Large intestine (tissue), 3 donors: ENCODE data around the gene GLTP. TPM values are rescaled to one million over a fixed set of nuclear protein-coding genes. Genes with fewer than 3 reads are reported as not detected.
A peak's percentile ranks its signal among the peaks of the same experiment; 100 is the strongest.

Experiments used
- DNase-seq, 2 donors: peaks; one replicate each; pipeline versions ENCODE4 v3.0.0 to v3.0.0-alpha.2; 2013
- H3K27ac ChIP-seq: one replicate; pipeline ENCODE4 v1.5.1; 2013; ENCODE audit warnings: low read length
- H3K27me3 ChIP-seq: 2 replicates; pipeline ENCODE4 v1.6.1; 2013; ENCODE audit warnings: low read length; ENCODE audit not compliant: control insufficient read depth, insufficient read depth
- H3K36me3 ChIP-seq: 2 replicates; pipeline ENCODE4 v1.6.1; 2013; ENCODE audit warnings: low read length; ENCODE audit not compliant: control insufficient read depth, insufficient read depth
- H3K4me1 ChIP-seq: one replicate; pipeline ENCODE4 v1.6.1; 2013; ENCODE audit warnings: low read length; ENCODE audit not compliant: control insufficient read depth, insufficient read depth
- H3K4me3 ChIP-seq: one replicate; pipeline ENCODE4 v1.5.1; 2013; ENCODE audit warnings: low read length
- H3K9me3 ChIP-seq: one replicate; pipeline ENCODE4 v1.6.1; 2013; ENCODE audit warnings: mild to moderate bottlenecking, low read depth, low read length, moderate library complexity; ENCODE audit not compliant: control insufficient read depth
- WGBS: methylation state at CpG from one replicate; pipeline ENCODE4 v1.1.5; 2013; ENCODE audit warnings: low lambda C conversion rate; ENCODE audit not compliant: insufficient coverage; 5-methylcytosine and 5-hydroxymethylcytosine counted together
- polyA plus RNA-seq: library from polyadenylated mRNA; unstranded; fragments of 120-200 nt; gene quantifications from one replicate; pipeline ENCODE4 v1.2.1, GENCODE V29; 2013

GLTP gene
- polyA plus RNA-seq, 1 donor: 24.3 TPM

DNA sequence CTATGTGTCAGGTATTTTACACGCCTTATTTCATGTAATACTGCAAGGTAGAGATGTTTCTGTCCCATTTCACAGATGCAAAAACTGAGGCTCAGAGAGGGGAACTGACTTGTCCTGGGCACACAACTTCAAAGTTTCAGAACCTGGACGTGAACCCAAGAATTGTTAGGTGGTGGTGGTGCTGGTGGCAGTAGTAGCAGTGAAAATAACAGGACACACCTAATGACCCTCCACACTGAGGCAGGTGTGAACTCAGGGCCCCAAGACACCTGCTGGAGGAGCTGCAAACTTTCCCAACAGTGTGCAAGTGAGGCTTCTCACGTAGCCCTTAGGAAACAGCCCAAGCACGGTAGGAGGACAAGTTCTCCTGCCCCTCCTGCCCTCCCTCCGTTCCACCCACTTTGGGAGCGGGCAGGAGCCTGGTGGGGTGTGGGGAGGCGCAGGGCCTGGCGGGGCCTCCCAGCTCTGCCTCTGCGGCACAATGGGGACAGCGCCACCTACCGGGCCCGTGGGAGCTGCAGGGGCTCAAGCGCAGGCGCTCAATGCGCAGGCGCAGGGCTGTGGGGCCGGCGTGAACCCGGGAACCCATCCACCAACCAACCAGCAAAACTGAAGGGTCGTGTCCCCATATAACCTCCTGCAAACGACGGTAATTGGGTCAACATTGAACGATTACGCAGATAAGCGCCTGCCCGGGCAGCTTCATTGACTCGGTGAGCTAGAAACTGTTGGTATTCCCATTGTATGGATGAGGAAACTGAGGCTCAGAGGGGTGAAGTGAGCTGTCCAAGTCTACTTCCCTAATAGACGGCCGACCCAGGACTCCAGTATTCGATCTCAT lies 35.1 kb downstream of the GLTP start:
- DNase-seq: peak; percentile 81 to 83
- Histone ChIP-seq H3K27ac (peak overlapping the region; percentile 16), H3K36me3 (no peaks in the 10 kb centered on the region), H3K27me3 (no peaks in the 10 kb centered on the region), H3K4me3 (peak overlapping the region; percentile 34), H3K9me3 (no peaks in the 10 kb centered on the region), H3K4me1 (peaks cover 7% of the 10 kb centered on the region)
- WGBS: no CpG with 5 or more reads among the region's 30 CpGs

DNA sequence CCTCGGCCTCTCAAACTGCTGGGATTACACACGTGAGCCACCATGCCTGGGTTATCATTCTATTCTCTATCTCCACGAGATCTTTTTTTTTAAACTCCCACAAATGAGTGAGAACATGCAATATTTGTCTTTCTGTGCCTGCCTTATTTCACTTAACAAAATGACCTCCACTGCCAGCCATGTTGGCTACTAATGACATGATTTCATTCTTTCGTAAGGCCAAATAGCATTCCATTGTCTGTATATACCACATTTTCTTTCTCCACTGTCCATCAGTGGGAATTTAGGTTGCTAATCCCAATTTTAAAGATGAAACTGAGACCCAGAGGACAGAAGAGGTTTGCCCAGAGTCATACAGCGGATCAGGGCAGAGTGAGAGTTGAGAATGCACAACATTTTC lies 36.2 kb downstream of the GLTP start:
- H3K4me3 ChIP-seq: no peak overlapping the region
- no CpG with 5 or more reads among the region's 5 CpGs for WGBS
- H3K27ac ChIP-seq: no peak overlapping the region

DNA sequence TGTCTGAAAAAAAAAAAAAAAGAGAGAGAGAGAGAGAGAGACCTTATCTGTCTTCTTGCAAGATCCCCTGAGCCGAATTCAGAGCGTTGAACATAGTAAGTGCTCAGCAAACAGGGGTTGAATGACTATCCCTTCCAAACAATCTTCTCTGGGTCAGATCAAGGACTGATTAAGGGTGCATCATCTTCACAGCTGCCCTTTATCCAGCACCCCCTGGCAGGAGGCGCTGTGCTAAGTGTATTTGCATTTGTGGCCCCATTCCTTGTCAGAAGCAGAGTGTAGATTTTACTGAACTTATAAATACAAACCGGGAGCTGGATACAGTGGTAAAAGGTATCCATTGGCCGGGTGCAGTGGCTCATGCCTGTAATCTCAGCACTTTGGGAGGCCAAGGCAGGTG lies 38.3 kb downstream of the GLTP start:
- WGBS: no CpG with 5 or more reads among the region's 5 CpGs
- DNase-seq: no peak
- Histone ChIP-seq H3K4me1 (peaks cover 7% of the 10 kb centered on the region), H3K36me3 (no peaks in the 10 kb centered on the region), H3K4me3 (no peak overlapping the region), H3K27me3 (no peaks in the 10 kb centered on the region), H3K9me3 (no peaks in the 10 kb centered on the region), H3K27ac (no peak overlapping the region)

More for the DNA sequence above, 36.2 kb downstream of the GLTP start:
- no peaks in the 10 kb centered on the region for H3K27me3 ChIP-seq
- no peak for DNase-seq
- H3K4me1 ChIP-seq: peaks cover 7% of the 10 kb centered on the region
- no peaks in the 10 kb centered on the region for H3K36me3 ChIP-seq
- H3K9me3 ChIP-seq: no peaks in the 10 kb centered on the region

DNA sequence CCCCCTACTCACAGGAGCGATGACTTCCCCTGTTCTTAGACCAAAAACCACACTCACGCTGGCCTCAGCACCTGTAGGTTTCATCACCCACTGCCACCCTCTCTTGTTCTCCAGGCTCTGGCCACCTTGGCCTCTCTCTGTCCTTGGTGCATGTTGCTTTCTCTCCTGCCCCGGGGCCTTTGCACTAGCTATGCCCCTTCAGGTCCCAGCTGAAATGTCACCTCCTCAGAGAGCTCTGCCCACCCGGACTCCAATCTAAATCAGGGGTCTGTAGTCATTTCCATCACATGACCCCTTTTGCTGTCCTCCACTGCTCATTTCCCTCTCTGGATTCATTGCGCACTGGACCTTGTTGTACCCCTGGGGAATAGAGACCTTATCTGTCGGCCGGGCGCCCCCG lies 39.0 kb downstream of the GLTP start:
- no peaks in the 10 kb centered on the region for H3K9me3 ChIP-seq
- H3K4me1 ChIP-seq: peaks cover 7% of the 10 kb centered on the region
- DNase-seq: no peak
- no peaks in the 10 kb centered on the region for H3K36me3 ChIP-seq
- H3K27ac ChIP-seq: no peak overlapping the region
- no peak overlapping the region for H3K4me3 ChIP-seq
- 100% methylated on average over 1 of the region's 9 CpGs for WGBS
- H3K27me3 ChIP-seq: no peaks in the 10 kb centered on the region

DNA sequence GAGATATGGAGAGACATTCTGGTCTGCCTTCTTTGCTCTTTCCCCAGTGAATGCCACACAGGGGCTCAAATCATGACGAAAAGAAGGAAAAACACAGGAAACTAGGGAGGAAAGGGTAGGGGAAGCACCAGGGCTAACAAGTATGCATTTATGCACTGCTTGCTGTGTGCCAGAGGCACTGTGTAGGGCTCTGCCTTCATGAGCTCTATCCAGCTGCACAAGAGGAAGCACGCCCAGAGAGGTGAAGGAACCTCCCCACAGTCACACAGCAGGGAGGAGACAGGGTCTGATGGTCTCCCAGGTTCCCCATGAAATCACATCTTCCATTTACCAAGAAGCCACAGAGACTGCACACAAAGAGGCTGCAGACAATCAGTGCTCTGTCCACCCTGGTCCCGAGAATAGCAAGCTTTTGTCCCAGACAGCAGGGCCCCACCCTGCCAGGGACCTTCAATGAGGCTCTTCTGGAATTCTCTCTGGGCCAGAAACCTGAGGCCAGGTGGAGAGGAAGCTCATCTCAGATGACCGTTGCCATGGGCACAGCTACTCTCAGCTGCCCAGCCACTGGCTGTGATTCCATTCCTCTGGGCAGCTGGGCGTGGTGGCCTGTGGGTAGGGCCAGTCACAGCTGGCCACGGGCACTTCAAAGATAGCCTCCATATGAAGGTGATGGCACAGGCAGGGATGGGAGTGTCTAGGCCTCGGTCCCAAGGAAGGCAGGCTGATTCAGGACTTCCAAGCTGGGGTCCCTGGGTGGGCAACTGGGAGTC lies 39.9 kb downstream of the GLTP start:
- H3K4me3 ChIP-seq: no peak overlapping the region
- no peaks in the 10 kb centered on the region for H3K36me3 ChIP-seq
- DNase-seq: no peak
- H3K27me3 ChIP-seq: no peaks in the 10 kb centered on the region
- no peak overlapping the region for H3K27ac ChIP-seq
- H3K9me3 ChIP-seq: no peaks in the 10 kb centered on the region
- H3K4me1 ChIP-seq: peaks cover 1% of the 10 kb centered on the region
- no CpG with 5 or more reads among the region's 7 CpGs for WGBS

DNA sequence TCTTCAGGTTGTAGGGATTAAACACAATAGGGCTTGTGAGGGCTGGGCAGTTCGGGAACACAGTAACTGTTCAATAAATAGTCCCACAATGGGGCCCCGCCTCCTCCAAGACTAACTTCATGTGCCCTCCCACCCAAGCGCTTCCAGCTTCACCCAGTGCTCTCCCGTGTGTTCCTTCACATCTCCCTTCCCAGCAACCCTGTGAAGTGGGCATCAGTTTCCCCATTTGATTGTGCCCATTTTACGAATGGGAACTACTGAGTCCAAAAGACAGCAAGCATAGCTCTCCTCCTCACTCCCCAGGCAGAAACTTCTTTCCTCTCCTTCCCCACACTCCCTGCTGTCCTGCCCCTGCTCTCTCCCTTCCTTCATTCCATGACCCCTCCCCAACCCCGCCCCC lies 40.9 kb downstream of the GLTP start:
- Histone ChIP-seq H3K4me1 (no peaks in the 10 kb centered on the region), H3K27me3 (no peaks in the 10 kb centered on the region), H3K9me3 (no peaks in the 10 kb centered on the region), H3K4me3 (no peak overlapping the region), H3K27ac (no peak overlapping the region), H3K36me3 (no peaks in the 10 kb centered on the region)
- no peak for DNase-seq
- WGBS: 44% methylated on average over 2 of the region's 6 CpGs

DNA sequence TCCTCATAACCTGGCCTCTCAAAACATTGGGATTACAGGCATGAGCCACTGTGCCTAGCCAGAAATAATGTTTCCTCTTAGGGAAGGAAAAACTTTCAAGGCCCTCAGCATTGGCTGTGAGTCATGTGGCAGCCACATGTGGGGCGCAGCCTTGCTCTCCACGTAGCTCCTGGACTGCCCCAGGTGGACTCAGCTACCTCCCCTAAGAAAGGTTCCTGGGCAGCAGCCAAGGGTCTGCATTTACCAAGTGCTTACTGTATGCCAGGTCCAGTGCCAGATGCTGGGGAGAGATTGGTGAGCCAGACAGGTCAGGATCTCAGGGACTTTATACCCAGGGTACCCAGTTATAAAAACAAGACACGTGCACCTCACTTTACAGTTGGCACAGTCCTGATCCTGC lies 43.4 kb downstream of the GLTP start:
- Histone ChIP-seq H3K27me3 (peaks cover 2% of the 10 kb centered on the region), H3K36me3 (no peaks in the 10 kb centered on the region), H3K9me3 (no peaks in the 10 kb centered on the region), H3K4me3 (no peak overlapping the region), H3K4me1 (peaks cover 10% of the 10 kb centered on the region), H3K27ac (no peak overlapping the region)
- WGBS: no CpG with 5 or more reads among the region's 3 CpGs
- DNase-seq: no peak

DNA sequence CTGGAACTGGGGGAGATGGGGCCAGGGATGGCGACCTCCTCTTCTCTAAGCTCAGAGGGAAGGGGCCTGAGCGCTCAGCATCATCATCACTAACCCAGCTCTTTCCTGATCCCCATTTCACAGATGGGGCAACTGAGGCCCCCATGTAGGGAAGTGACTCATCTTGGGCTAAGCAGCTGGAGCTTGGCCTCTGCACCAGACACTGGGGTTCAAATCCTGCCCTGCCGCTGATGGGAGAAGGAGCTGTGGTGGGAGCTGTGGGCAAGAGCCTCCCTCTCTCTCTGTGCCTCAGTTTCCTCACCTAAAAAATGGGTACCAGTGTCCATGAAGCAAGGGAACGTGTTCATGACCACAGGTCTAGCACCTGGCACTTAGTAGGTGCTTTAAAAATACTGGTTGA lies 44.5 kb downstream of the GLTP start:
- H3K27ac ChIP-seq: no peak overlapping the region
- no peak overlapping the region for H3K4me3 ChIP-seq
- no CpG with 5 or more reads among the region's 4 CpGs for WGBS
- H3K27me3 ChIP-seq: peaks cover 2% of the 10 kb centered on the region
- no peaks in the 10 kb centered on the region for H3K9me3 ChIP-seq
- no peaks in the 10 kb centered on the region for H3K36me3 ChIP-seq
- no peak for DNase-seq
- peaks cover 21% of the 10 kb centered on the region for H3K4me1 ChIP-seq

DNA sequence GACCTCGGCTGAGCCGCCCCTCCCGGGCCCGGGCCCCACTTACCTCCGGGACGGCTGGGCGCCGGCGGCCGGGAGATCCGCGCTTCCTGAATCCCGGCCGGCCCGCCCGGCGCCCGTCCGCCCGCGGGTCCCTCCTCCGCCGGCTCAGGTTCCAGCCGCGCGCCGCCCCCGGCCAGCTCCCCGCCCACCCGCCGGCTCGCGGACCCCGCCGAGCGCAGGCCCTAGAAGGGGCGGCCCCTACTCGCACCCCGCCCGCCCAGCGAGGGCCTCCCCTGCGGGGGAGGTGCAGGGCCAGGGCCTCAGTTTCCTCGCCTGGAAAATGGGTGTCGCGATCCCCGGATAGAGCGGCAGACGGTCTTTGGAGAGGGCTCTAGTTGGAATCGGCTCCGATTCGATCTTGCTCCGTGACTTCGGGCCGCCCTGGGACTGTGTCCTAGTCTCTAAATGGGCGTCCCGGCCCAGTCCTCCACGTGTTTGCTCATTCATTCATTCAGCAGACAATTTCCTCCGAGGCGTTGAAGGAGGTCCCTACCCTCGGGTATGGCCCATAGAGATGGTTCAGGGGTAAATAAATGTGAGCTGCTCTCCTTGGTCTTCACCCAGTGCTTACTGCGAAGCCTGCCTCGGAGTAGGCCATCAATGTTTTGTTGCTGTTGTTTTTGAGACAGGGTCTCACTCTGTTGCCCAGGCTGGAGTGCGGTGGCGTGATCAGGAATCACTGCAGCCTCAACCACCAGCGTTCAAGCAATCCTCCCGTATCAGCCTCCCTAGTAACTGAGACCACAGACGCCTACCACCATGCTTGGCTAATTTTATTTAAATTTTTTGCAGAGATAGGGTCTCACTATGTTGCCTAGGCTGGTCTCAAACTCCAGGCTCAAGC lies 46.8 kb downstream of the GLTP start, which contains the start of gene TRPV4:
Gene TRPV4, minus strand, starts transcription at position 92 of the 883 bp plus-strand sequence. CDS start 18,602 bp downstream, outside the sequence.
- DNase-seq: peak in 1 of 2 donors; percentile 49
- peaks cover 2% of the 10 kb centered on the region for H3K27me3 ChIP-seq
- H3K27ac ChIP-seq: no peak within 1 kb of the TSS
- H3K36me3 ChIP-seq: no peaks in the 10 kb centered on the region
- H3K4me3 ChIP-seq: peak within 1 kb of the TSS; percentile 45
- peaks cover 32% of the 10 kb centered on the region for H3K4me1 ChIP-seq
- no peaks in the 10 kb centered on the region for H3K9me3 ChIP-seq
- WGBS: no CpG with 5 or more reads among the region's 67 CpGs
